DOHH2 (cell line): ENCODE data around the gene SLC45A1.

Experiments used
- CTCF ChIP-seq: fragments of 200-600 bp; sonication (generic); IDR thresholded peaks from one replicate; pipeline ENCODE4 v1.5.1; 2014; ENCODE audit warnings: antibody characterized with exemption, mild to moderate bottlenecking, low read depth, low read length; ENCODE audit not compliant: poor library complexity, severe bottlenecking
- EZH2phosphoT487 ChIP-seq: fragments of 200-600 bp; sonication (generic); IDR thresholded peaks from 2 replicates; pipeline ENCODE4 v1.6.1; 2017; ENCODE audit warnings: borderline replicate concordance, mild to moderate bottlenecking, antibody characterized with exemption, low read length, moderate library complexity, mixed read lengths

GRCh38 chr1:8355439-8356255 lies 37.7 kb downstream of the SLC45A1 start:
- TF ChIP-seq CTCF, result no peak
- no peak for TF ChIP-seq EZH2phosphoT487
